ENCODE data around the gene TAF11.

Gene TAF11

DNA sequence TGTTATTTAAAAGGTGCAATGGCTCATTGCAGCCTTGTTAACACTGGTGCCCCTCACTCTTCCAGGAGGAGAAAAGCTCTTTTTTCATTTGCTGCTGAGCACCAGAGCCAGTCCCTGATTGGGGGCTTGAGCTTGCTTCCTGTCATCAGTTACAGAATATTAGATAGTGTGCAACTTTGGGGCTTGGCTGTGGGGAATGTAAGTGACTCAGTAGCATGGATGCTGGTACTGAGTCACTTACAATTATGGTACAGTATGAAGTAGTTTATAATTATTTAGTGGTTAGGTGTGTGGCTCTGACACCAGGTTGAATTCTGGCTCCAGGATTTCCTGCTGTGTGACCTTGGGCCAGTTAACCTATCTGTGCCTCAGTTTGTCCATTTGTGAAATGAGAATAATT lies 38.8 kb upstream of the TAF11 start:
- Histone ChIP-seq H3K4me1 (ENCODE audit: insufficient read depth, low read length, poor library complexity, severe bottlenecking) (peaks cover 7% of the 10 kb centered on the region), H2AFZ (ENCODE audit: low read length) (no peak overlapping the region), H3K4me2 (ENCODE audit: low read depth, low read length, poor library complexity, severe bottlenecking) (no peak overlapping the region), H3K9ac (ENCODE audit: low read depth, low read length, poor library complexity, severe bottlenecking) (no peak overlapping the region), H3K9me2 (replicated peaks; ENCODE audit: low read depth, low read length) (no peaks in the 10 kb centered on the region), H3K4me3 (ENCODE audit: low read length, poor library complexity, severe bottlenecking) (no peak overlapping the region), H3F3A (ENCODE audit: low read depth) (no peaks in the 10 kb centered on the region), H3K36me3 (ENCODE audit: insufficient read depth, low read length) (no peaks in the 10 kb centered on the region), H3K27me3 (ENCODE audit: insufficient read depth, low read length, poor library complexity, severe bottlenecking) (no peaks in the 10 kb centered on the region), H4K20me1 (ENCODE audit: insufficient read depth, low read length, poor library complexity, severe bottlenecking) (no peaks in the 10 kb centered on the region), H3K9me3 (ENCODE audit: insufficient read depth, low read depth, low read length) (no peaks in the 10 kb centered on the region), H3K79me2 (ENCODE audit: insufficient read depth, low read length) (no peaks in the 10 kb centered on the region)
- no peak for TF ChIP-seq EZH2phosphoT487 (IDR thresholded peaks at IDR 0.05; ENCODE audit: borderline replicate concordance)
- TF ChIP-seq, protein P1, sequence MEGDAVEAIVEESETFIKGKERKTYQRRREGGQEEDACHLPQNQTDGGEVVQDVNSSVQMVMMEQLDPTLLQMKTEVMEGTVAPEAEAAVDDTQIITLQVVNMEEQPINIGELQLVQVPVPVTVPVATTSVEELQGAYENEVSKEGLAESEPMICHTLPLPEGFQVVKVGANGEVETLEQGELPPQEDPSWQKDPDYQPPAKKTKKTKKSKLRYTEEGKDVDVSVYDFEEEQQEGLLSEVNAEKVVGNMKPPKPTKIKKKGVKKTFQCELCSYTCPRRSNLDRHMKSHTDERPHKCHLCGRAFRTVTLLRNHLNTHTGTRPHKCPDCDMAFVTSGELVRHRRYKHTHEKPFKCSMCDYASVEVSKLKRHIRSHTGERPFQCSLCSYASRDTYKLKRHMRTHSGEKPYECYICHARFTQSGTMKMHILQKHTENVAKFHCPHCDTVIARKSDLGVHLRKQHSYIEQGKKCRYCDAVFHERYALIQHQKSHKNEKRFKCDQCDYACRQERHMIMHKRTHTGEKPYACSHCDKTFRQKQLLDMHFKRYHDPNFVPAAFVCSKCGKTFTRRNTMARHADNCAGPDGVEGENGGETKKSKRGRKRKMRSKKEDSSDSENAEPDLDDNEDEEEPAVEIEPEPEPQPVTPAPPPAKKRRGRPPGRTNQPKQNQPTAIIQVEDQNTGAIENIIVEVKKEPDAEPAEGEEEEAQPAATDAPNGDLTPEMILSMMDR (conservative IDR thresholded peaks at IDR 0.05; ENCODE audit: low read length): no peak

DNA sequence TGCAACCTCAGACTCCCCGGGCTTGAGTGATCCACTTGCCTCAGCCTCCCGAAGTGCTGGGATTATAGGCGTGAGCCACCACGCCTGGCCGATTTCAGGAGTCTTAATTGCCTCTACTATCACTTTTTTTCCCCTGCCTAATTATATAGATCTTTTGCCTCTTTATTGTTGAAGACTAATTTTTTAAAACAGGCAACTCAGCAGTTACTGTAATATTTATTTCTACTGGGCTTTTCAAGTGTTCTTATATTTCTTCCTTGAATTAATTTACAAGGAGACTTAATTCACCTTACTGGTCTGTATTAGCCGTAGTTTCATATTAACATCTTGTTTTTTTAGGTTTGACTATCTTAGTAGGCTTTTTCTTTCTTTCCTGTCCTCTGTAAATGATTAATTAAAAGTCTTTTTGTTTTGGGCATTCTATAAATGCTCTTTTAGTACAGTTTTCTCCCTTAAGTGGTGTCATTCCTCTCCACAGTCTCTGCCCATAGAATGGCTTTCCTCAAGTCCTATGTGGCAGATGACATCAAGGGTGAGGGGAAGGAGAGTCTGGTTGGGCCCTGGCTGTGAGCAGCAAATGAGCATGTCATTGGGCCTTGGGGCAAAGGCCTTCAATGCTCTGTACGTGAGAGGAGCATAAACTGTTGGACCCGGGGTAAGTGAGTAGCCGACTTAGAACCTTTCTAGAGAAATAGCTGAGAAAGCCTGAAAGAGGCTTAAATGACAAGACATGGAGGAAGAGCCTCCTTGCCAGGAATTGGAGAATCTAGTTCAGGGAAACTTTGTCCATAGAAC lies 37.2 kb upstream of the TAF11 start:
- Histone ChIP-seq H3K9me2 (replicated peaks; ENCODE audit: low read depth, low read length) (no peaks in the 10 kb centered on the region), H4K20me1 (ENCODE audit: insufficient read depth, low read length, poor library complexity, severe bottlenecking) (no peaks in the 10 kb centered on the region), H3K4me2 (ENCODE audit: low read depth, low read length, poor library complexity, severe bottlenecking) (no peak overlapping the region), H3F3A (ENCODE audit: low read depth) (no peaks in the 10 kb centered on the region), H3K79me2 (ENCODE audit: insufficient read depth, low read length) (no peaks in the 10 kb centered on the region), H2AFZ (ENCODE audit: low read length) (no peak overlapping the region), H3K36me3 (ENCODE audit: insufficient read depth, low read length) (no peaks in the 10 kb centered on the region), H3K27me3 (ENCODE audit: insufficient read depth, low read length, poor library complexity, severe bottlenecking) (no peaks in the 10 kb centered on the region), H3K9ac (ENCODE audit: low read depth, low read length, poor library complexity, severe bottlenecking) (no peak overlapping the region), H3K9me3 (ENCODE audit: insufficient read depth, low read depth, low read length) (no peaks in the 10 kb centered on the region), H3K4me1 (ENCODE audit: insufficient read depth, low read length, poor library complexity, severe bottlenecking) (peaks cover 7% of the 10 kb centered on the region), H3K4me3 (ENCODE audit: low read length, poor library complexity, severe bottlenecking) (no peak overlapping the region)
- TF ChIP-seq EZH2phosphoT487 (IDR thresholded peaks at IDR 0.05; ENCODE audit: borderline replicate concordance): no peak
- TF ChIP-seq, protein P1 (conservative IDR thresholded peaks at IDR 0.05; ENCODE audit: low read length): no peak

DNA sequence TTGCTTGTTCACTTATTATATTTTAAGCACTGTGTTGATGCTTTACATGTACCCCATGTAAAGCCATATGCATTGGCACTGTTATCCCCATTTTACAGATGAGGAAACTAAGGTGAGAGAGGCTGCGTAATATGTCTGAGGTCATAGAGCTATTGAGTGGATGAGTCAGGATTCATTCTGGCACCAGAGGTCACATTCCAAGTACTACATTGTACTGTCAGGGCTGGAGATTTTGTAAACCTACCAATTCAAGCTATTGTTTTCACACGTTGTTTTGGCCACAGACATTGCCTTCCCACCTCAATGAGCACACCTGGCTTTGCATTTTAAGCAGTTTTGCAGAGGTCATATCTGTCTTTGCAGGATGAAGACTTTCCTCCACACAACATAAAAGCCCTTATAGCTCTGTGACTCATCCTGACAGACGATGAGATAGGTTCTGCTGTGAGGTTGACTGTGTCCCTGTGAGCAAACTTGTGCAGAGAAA lies 34.4 kb upstream of the TAF11 start:
- no peak overlapping the region for H3K4me2 ChIP-seq (ENCODE audit: low read depth, low read length, poor library complexity, severe bottlenecking)
- no peaks in the 10 kb centered on the region for H3K9me3 ChIP-seq (ENCODE audit: insufficient read depth, low read depth, low read length)
- no peaks in the 10 kb centered on the region; the same call in 1 of the 2 replicates for H3K79me2 ChIP-seq (ENCODE audit: insufficient read depth, low read length)

More for the DNA sequence above, 34.4 kb upstream of the TAF11 start:
- Histone ChIP-seq H3K36me3 (ENCODE audit: insufficient read depth, low read length) (no peaks in the 10 kb centered on the region), H4K20me1 (ENCODE audit: insufficient read depth, low read length, poor library complexity, severe bottlenecking) (peaks cover 5% of the 10 kb centered on the region), H3K9ac (ENCODE audit: low read depth, low read length, poor library complexity, severe bottlenecking) (no peak overlapping the region), H3F3A (ENCODE audit: low read depth) (no peaks in the 10 kb centered on the region), H3K9me2 (replicated peaks; ENCODE audit: low read depth, low read length) (no peaks in the 10 kb centered on the region), H2AFZ (ENCODE audit: low read length) (no peak overlapping the region), H3K4me3 (ENCODE audit: low read length, poor library complexity, severe bottlenecking) (no peak overlapping the region), H3K27me3 (ENCODE audit: insufficient read depth, low read length, poor library complexity, severe bottlenecking) (no peaks in the 10 kb centered on the region), H3K4me1 (ENCODE audit: insufficient read depth, low read length, poor library complexity, severe bottlenecking) (peaks cover 26% of the 10 kb centered on the region)
- TF ChIP-seq, protein P1 (conservative IDR thresholded peaks at IDR 0.05; ENCODE audit: low read length): no peak
- TF ChIP-seq EZH2phosphoT487 (IDR thresholded peaks at IDR 0.05; ENCODE audit: borderline replicate concordance): no peak
